Choroid plexus epithelial cell (primary cell): ENCODE results near the gene RBM47.

Experiments
- DNase-seq: peaks from one replicate; pipeline ENCODE4 v3.0.0-alpha.2; 2010; ENCODE audit warnings: low read depth
- H3K4me3 ChIP-seq: 2 replicates; pipeline ENCODE4 v1.5.1; 2011; ENCODE audit warnings: low read depth, mild to moderate bottlenecking, control low read depth, low read length, moderate library complexity
- TF ChIP-seq, protein P1 (sequence below): conservative IDR thresholded peaks from 2 replicates; pipeline ENCODE4 v1.5.1; 2011; ENCODE audit warnings: low read depth, mild to moderate bottlenecking, control low read depth, inconsistent platforms, low read length, moderate library complexity

Gene RBM47

DNA sequence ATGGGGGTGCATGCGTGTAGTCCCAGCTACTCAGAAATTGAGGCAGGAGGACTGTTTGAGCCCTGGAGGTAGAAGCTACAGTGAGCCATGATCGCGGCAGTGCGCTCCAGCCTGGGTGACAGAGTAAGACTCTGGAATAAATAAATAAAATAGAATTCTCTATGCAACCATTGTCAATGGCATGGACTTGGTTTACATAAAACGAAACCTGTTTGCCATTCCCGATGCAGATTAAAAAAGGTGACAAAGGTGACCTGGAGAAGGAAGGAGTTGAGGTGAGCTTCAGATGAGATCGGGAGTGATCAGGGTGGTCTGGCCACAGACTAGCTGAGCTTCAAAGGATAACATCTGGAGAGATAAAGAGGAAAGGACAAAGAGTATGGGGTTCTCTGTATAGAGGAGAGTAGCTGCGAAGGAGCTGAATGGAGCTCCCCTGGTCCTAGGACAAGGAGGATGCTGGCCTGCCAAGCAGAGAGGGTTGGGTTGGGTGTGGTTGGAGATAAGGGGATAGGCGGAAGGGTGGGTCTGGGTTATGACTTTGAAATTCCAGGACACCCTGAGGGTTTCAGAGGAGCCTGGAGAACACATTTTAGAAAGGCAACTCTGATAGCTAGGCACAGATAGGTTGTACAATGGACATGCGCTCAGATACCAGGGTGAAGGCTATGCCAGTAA lies 98.6 kb downstream of the RBM47 start:
- DNase-seq: no peak
- no peak overlapping the region for H3K4me3 ChIP-seq
- TF ChIP-seq, protein P1, sequence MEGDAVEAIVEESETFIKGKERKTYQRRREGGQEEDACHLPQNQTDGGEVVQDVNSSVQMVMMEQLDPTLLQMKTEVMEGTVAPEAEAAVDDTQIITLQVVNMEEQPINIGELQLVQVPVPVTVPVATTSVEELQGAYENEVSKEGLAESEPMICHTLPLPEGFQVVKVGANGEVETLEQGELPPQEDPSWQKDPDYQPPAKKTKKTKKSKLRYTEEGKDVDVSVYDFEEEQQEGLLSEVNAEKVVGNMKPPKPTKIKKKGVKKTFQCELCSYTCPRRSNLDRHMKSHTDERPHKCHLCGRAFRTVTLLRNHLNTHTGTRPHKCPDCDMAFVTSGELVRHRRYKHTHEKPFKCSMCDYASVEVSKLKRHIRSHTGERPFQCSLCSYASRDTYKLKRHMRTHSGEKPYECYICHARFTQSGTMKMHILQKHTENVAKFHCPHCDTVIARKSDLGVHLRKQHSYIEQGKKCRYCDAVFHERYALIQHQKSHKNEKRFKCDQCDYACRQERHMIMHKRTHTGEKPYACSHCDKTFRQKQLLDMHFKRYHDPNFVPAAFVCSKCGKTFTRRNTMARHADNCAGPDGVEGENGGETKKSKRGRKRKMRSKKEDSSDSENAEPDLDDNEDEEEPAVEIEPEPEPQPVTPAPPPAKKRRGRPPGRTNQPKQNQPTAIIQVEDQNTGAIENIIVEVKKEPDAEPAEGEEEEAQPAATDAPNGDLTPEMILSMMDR: no peak

DNA sequence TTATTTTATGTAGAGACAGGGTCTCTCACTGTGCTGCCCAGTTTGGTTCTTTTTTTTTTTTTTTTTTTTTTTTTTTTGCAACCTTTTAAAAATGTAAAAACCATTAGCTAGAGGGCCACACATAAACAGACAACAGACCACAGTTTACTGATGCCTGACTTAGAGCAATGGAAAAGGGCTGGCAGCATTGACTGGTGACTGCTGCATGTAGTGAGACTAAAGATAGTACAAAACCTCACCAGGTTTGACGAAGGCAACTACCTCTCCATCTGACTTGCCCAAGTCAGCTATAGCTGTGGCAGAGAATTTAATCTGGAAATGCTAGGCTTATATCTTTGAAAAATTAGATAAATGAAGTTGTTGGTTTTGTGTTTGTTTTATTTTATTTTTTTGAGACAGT lies 102.9 kb downstream of the RBM47 start:
- no peak for DNase-seq
- H3K4me3 ChIP-seq: no peak overlapping the region
- TF ChIP-seq, protein P1: no peak

DNA sequence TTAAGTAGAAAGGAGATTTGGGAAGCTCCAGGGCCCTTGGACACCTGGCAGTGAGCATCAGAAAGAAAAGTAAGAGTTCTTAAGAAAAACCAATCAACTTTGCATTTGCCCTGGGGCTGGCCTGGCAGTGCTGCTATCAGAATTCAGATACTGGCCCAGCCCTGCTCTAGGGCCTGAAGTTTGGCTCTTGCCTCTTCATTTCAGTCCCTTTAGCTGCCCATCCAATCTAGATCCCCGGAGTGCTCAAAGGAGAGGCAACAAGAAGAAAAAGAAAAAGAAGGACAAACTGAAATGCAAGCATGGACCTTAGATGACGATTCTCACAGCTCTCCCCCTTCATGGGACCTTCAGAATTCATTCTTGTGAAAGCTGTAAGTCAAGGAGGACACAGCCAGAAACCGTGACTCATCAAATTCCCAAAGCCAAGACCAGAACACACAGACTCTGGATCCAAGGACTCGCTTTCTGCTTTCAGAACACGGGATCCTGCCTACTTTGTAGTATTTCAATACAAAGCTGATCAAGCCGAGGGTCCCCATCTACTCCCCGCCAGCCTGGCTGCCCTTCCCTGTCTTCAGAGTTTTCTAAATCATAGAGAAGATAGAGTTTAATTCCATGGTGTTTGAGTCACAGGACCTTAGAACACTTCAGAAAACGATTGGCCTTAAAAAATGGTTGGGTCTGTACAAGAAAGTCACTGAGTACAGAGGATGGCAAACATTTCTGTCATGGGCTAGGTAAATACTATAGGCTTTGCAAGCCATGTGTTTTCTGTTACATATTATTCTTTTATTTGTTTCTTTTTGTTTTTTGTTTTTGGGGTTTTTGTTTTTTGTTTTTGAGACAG lies 103.7 kb downstream of the RBM47 start:
- peak; percentile 88 for DNase-seq
- TF ChIP-seq, protein P1: no peak
- no peak overlapping the region for H3K4me3 ChIP-seq

DNA sequence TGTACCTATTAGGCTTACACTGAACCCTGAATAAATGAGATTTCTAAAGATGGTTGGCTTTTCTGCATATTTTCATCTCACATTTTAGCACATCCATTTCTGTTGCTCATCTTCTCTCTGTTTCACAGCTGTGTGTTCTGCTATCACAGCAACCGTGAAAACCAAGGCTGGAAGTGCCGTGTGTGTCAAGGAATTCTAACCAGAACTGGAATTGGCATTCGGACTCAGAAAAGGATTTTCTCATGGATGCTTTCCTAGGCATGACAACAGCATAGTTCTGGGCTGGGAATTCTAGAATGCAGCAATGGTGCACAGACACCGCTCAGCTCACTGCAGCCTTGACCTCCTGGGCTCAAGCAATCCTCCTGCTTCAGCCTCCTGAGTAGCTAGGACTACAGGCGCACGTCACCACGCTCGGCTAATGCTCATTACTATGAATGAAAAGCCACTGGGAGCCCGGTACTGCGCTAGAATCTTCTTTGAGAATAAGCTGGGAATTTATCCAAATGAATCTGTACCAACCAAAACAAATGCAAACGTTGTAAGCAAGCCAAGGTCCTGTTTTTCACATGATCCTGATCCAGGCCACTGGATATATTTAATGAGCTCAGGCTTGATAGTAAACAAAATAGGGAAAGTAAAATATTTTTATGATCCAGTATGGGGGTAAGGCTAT lies 105.2 kb downstream of the RBM47 start:
- DNase-seq: peak; percentile 62
- H3K4me3 ChIP-seq: no peak overlapping the region
- TF ChIP-seq, protein P1: no peak

DNA sequence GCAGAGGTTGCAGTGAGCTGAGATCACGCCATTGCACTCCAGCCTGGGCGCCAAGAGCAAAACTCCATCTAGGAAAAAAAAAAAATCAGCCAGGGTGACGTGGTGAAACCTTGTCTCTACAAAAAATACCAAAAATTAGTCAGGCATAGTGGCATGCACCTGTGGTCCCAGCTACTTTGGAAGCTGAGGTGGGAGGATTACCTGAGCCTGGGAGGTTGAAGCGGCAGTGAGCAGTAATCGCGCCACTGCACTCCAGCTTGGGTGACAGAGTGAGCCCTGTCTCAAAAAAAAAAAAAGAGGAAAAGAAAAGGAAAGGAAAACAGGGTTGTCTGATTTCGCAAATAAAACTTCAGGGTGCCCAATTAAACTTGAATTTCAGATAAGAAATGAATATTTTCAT lies 106.1 kb downstream of the RBM47 start:
- DNase-seq: no peak
- H3K4me3 ChIP-seq: no peak overlapping the region
- TF ChIP-seq, protein P1: no peak

DNA sequence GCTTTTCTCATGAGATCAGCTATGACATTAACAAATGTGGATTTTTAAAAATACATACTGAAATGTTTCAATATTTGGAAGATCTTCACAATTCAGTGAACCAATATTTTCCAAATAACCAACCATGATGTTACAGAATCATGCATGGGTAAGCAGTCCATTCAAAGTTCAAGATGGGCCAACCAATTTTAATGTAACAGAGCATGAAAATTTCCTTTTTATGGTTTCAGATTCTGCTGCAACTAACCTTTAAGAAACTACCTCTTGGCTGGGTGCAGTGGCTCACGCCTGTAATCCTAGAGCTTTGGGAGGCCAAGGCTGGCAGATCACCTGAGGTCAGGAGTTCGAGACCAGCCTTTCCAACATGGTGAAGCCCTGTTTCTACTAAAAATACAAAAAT lies 107.7 kb downstream of the RBM47 start:
- H3K4me3 ChIP-seq: no peak overlapping the region
- TF ChIP-seq, protein P1: no peak
- no peak for DNase-seq
